HepG2 (cell line): ENCODE results near the gene ZNF821. TPM values are rescaled to one million over a fixed set of nuclear protein-coding genes. Genes with fewer than 3 reads are reported as not detected.
A peak's percentile ranks its signal among the peaks of the same experiment; 100 is the strongest.

Source experiments
- HOXA7 ChIP-seq: sonication (generic); formaldehyde crosslinking; IDR thresholded peaks from 2 replicates; pipeline ENCODE4 v1.8.1; 2022; ENCODE audit warnings: mild to moderate bottlenecking, missing genetic modification reagents, moderate library complexity
- MAF1 ChIP-seq: sonication (generic); formaldehyde crosslinking; IDR thresholded peaks from 2 replicates; pipeline ENCODE4 v1.5.0; 2020; ENCODE audit warnings: missing genetic modification reagents, borderline replicate concordance
- MXD4 ChIP-seq: IDR thresholded peaks from 2 replicates; pipeline ENCODE4 v1.6.1; 2016; ENCODE audit warnings: mild to moderate bottlenecking, missing biosample characterization, missing genetic modification reagents
- ONECUT2 ChIP-seq: sonication (generic); formaldehyde crosslinking; IDR thresholded peaks from 2 replicates; pipeline ENCODE4 v1.4.0; 2020; ENCODE audit warnings: missing genetic modification reagents
- PLRG1 ChIP-seq: fragments of 450-650 bp; conservative IDR thresholded peaks from 2 replicates; pipeline ENCODE4 v1.6.1; 2016
- POLR2A ChIP-seq, 2 experiments: IDR thresholded peaks; 2 replicates each; pipeline ENCODE4 v1.6.1; 2011; ENCODE audit warnings: low read depth in 2 of 2, low read length in 2 of 2, mild to moderate bottlenecking in 1 of 2, moderate library complexity in 1 of 2; ENCODE audit not compliant: insufficient read depth in 1 of 2
- ZEB1 ChIP-seq: IDR thresholded peaks from 2 replicates; pipeline ENCODE4 v1.6.1; 2012; ENCODE audit warnings: mild to moderate bottlenecking, low read depth, inconsistent platforms; ENCODE audit not compliant: insufficient replicate concordance
- ZFP62 ChIP-seq: sonication (generic); formaldehyde crosslinking; IDR thresholded peaks from 2 replicates; pipeline ENCODE4 v1.4.0; 2020; ENCODE audit warnings: missing genetic modification reagents
- ZNF260 ChIP-seq: sonication (generic); formaldehyde crosslinking; IDR thresholded peaks from 2 replicates; pipeline ENCODE4 v1.4.0; 2020; ENCODE audit warnings: missing genetic modification reagents, low read depth, mild to moderate bottlenecking, borderline replicate concordance
- ZNF552 ChIP-seq: sonication (generic); formaldehyde crosslinking; IDR thresholded peaks from 2 replicates; pipeline ENCODE4 v1.9.0; 2022; ENCODE audit warnings: missing genetic modification reagents, mild to moderate bottlenecking, borderline replicate concordance
- ZNF562 ChIP-seq: sonication (generic); formaldehyde crosslinking; IDR thresholded peaks from 2 replicates; pipeline ENCODE4 v1.8.0; 2022; ENCODE audit warnings: missing genetic modification reagents, borderline replicate concordance
- polyA plus RNA-seq, 8 experiments: library from polyadenylated mRNA; depleted of rRNA in 3 of 8; stranded (reverse) in 7 of 8; unstranded in 1 of 8; fragments of >200 nt; fragmentation: Illumina TruSeq in 4 of 8; extraction: Trizol in 4 of 8; gene quantifications; 2 replicates each; pipeline versions ENCODE4 v1.2.1 to v1.2.3, GENCODE V29; 2011 to 2016; ENCODE audit warnings: low read depth in 4 of 8, missing spikeins in 1 of 8, mixed read lengths in 1 of 8; ENCODE audit not compliant: insufficient read depth in 1 of 8
- total RNA-seq, 5 experiments: library from RNA; depleted of rRNA; stranded (reverse); fragments of >200 nt; fragmentation: Illumina TruSeq; extraction: Trizol; gene quantifications; 2 replicates each; pipeline ENCODE4 v1.2.3, GENCODE V29; 2016; ENCODE audit warnings: low read depth in 1 of 5
- TF ChIP-seq, protein P1 (sequence below): IDR thresholded peaks from 2 replicates; pipeline ENCODE4 v1.6.1; 2016; ENCODE audit warnings: missing genetic modification reagents, missing compliant biosample characterization
- TF ChIP-seq, protein P2 (sequence below): IDR thresholded peaks from 2 replicates; pipeline ENCODE4 v1.6.1; 2016; ENCODE audit warnings: low read depth
- TF ChIP-seq, protein P3 (sequence below): conservative IDR thresholded peaks from 2 replicates; pipeline ENCODE4 v1.6.1; 2018; ENCODE audit warnings: missing genetic modification reagents
- TF ChIP-seq, protein P4 (sequence below): sonication (generic); formaldehyde crosslinking; IDR thresholded peaks from 2 replicates; pipeline ENCODE4 v1.4.0; 2020; ENCODE audit warnings: missing genetic modification reagents
- TF ChIP-seq, protein P5 (sequence below): sonication (generic); formaldehyde crosslinking; IDR thresholded peaks from 2 replicates; pipeline ENCODE4 v1.4.0; 2020; ENCODE audit warnings: missing genetic modification reagents, mild to moderate bottlenecking, borderline replicate concordance
- TF ChIP-seq, protein P6 (sequence below): sonication (generic); formaldehyde crosslinking; IDR thresholded peaks from 2 replicates; pipeline ENCODE4 v1.5.0; 2020; ENCODE audit warnings: missing genetic modification reagents

Gene ZNF821
- total and polyA plus RNA-seq, 2 of the 13 experiments (the other 11 are each of a cell fraction or from before 2014, with no cell fraction given): 7.0 to 9.1 TPM

DNA sequence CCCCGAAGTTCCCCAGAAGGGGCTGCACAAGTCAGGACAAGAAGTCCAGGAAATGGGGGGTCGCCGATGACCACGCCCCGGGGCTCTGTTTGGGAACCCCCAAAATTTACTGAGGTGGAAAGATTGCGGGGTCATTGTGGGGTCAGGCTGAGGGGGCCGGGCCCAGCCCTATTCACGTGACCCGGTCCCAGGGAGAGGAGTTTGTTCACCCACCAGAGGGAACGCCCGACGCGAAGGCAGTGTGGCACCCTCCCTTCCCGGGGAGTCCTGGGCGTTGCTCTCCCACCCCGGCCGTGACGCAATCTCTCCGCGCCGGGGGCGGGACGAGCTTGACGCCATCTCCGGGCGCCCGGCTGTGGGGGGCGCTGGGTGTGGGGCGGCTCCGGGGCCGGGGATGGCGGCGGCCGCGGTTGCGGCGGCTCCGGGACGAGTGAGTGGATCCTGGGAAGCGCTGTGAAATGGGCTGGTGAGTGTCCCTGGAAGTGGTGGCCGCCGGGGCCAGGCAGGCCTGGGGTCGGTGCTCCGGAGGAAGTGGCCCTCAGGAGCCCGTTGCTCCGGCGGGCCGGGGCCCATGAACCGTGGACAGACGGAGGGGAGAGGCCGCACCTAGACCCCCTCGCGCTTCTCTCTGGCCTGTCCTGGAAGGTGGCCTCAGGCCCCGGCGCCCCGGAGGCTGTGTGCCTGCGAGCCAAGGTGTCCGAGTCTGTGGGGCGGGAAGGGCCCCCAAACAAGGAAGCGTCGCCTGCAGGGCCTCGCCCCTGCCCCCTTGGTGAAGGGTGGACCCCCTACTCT is 38.1 kb downstream of the ZNF821 start, which contains the start of gene ATXN1L (continued):
- TF ChIP-seq MXD4 (CRISPR knock-in tag) (peak; percentile 87), PLRG1 (no peak), ZEB1 (no peak), ZFP62 (CRISPR knock-in tag) (no peak), HOXA7 (CRISPR knock-in tag) (no peak), ZNF260 (CRISPR knock-in tag) (no peak), ZNF562 (CRISPR knock-in tag) (no peak), POLR2A (IDR thresholded peaks at IDR 0.05; ENCODE audit: insufficient read depth in 1 of 2, low read depth in 2 of 2, low read length in 2 of 2) (peak; percentile 86 to 99), ZNF552 (CRISPR knock-in tag) (peak; percentile 46; the same call in 1 of the 2 replicates), ONECUT2 (CRISPR knock-in tag) (no peak), MAF1 (CRISPR knock-in tag) (peak; percentile 72; the same call in 1 of the 2 replicates)
- TF ChIP-seq, protein P1, sequence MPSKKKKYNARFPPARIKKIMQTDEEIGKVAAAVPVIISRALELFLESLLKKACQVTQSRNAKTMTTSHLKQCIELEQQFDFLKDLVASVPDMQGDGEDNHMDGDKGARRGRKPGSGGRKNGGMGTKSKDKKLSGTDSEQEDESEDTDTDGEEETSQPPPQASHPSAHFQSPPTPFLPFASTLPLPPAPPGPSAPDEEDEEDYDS (CRISPR knock-in tag): peak; percentile 78
- TF ChIP-seq, protein P2, sequence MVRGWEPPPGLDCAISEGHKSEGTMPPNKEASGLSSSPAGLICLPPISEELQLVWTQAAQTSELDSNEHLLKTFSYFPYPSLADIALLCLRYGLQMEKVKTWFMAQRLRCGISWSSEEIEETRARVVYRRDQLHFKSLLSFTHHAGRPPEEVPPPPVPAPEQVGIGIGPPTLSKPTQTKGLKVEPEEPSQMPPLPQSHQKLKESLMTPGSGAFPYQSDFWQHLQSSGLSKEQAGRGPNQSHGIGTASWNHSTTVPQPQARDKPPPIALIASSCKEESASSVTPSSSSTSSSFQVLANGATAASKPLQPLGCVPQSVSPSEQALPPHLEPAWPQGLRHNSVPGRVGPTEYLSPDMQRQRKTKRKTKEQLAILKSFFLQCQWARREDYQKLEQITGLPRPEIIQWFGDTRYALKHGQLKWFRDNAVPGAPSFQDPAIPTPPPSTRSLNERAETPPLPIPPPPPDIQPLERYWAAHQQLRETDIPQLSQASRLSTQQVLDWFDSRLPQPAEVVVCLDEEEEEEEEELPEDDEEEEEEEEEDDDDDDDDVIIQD (CRISPR knock-in tag): no peak; the same call in 1 of the 2 replicates
- TF ChIP-seq, protein P3, sequence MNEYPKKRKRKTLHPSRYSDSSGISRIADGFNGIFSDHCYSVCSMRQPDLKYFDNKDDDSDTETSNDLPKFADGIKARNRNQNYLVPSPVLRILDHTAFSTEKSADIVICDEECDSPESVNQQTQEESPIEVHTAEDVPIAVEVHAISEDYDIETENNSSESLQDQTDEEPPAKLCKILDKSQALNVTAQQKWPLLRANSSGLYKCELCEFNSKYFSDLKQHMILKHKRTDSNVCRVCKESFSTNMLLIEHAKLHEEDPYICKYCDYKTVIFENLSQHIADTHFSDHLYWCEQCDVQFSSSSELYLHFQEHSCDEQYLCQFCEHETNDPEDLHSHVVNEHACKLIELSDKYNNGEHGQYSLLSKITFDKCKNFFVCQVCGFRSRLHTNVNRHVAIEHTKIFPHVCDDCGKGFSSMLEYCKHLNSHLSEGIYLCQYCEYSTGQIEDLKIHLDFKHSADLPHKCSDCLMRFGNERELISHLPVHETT (CRISPR knock-in tag): peak; percentile 81
- TF ChIP-seq, protein P4, sequence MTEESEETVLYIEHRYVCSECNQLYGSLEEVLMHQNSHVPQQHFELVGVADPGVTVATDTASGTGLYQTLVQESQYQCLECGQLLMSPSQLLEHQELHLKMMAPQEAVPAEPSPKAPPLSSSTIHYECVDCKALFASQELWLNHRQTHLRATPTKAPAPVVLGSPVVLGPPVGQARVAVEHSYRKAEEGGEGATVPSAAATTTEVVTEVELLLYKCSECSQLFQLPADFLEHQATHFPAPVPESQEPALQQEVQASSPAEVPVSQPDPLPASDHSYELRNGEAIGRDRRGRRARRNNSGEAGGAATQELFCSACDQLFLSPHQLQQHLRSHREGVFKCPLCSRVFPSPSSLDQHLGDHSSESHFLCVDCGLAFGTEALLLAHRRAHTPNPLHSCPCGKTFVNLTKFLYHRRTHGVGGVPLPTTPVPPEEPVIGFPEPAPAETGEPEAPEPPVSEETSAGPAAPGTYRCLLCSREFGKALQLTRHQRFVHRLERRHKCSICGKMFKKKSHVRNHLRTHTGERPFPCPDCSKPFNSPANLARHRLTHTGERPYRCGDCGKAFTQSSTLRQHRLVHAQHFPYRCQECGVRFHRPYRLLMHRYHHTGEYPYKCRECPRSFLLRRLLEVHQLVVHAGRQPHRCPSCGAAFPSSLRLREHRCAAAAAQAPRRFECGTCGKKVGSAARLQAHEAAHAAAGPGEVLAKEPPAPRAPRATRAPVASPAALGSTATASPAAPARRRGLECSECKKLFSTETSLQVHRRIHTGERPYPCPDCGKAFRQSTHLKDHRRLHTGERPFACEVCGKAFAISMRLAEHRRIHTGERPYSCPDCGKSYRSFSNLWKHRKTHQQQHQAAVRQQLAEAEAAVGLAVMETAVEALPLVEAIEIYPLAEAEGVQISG: peak; percentile 93
- TF ChIP-seq, protein P5, sequence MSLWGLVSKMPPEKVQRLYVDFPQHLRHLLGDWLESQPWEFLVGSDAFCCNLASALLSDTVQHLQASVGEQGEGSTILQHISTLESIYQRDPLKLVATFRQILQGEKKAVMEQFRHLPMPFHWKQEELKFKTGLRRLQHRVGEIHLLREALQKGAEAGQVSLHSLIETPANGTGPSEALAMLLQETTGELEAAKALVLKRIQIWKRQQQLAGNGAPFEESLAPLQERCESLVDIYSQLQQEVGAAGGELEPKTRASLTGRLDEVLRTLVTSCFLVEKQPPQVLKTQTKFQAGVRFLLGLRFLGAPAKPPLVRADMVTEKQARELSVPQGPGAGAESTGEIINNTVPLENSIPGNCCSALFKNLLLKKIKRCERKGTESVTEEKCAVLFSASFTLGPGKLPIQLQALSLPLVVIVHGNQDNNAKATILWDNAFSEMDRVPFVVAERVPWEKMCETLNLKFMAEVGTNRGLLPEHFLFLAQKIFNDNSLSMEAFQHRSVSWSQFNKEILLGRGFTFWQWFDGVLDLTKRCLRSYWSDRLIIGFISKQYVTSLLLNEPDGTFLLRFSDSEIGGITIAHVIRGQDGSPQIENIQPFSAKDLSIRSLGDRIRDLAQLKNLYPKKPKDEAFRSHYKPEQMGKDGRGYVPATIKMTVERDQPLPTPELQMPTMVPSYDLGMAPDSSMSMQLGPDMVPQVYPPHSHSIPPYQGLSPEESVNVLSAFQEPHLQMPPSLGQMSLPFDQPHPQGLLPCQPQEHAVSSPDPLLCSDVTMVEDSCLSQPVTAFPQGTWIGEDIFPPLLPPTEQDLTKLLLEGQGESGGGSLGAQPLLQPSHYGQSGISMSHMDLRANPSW (CRISPR knock-in tag): 0 out of 2 replicates have a peak, but pooled peaks have one; percentile 64
- TF ChIP-seq, protein P6, sequence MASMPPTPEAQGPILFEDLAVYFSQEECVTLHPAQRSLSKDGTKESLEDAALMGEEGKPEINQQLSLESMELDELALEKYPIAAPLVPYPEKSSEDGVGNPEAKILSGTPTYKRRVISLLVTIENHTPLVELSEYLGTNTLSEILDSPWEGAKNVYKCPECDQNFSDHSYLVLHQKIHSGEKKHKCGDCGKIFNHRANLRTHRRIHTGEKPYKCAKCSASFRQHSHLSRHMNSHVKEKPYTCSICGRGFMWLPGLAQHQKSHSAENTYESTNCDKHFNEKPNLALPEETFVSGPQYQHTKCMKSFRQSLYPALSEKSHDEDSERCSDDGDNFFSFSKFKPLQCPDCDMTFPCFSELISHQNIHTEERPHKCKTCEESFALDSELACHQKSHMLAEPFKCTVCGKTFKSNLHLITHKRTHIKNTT (CRISPR knock-in tag): peak; percentile 90; the same call in 1 of the 2 replicates
